Uterus (tissue), 2 donors: ENCODE results near the gene LUM.

Source experiments
- POLR2A ChIP-seq, 2 donors: fragments of 450-650 bp; IDR thresholded peaks; one replicate each; pipeline ENCODE4 v1.6.1; 2016; ENCODE audit warnings: antibody characterized with exemption in 2 of 2, mild to moderate bottlenecking in 1 of 2, moderate library complexity in 1 of 2
- TF ChIP-seq, protein P1 (sequence below), 4 experiments: fragments of 200-600 bp in 2 of 4; fragments of 450-650 bp in 2 of 4; sonication (generic) in 2 of 4; IDR thresholded peaks; one replicate each; pipeline ENCODE4 v1.5.1; 2016 to 2019; ENCODE audit warnings: antibody characterized with exemption in 4 of 4, mild to moderate bottlenecking in 2 of 4, moderate library complexity in 1 of 4

DNA sequence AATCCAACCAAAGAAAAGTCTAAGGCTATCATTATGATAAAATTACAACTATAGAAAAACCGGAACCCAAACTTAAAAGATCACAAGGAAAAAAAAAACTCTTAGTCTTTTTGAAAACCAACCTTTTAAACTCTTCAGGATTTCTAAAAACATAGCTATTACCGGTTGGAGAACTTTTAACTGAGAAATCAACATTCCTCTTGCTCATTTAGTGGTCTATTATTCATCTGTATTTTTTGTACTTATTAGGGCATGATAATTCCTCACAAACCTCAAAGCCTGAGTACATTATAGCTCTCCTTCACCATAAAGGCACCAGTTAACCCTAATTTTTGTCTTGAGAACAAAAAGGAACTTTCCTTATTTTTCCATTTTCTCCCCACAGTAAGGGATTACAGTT lies 10.4 kb downstream of the LUM start:
- TF ChIP-seq, protein P1, sequence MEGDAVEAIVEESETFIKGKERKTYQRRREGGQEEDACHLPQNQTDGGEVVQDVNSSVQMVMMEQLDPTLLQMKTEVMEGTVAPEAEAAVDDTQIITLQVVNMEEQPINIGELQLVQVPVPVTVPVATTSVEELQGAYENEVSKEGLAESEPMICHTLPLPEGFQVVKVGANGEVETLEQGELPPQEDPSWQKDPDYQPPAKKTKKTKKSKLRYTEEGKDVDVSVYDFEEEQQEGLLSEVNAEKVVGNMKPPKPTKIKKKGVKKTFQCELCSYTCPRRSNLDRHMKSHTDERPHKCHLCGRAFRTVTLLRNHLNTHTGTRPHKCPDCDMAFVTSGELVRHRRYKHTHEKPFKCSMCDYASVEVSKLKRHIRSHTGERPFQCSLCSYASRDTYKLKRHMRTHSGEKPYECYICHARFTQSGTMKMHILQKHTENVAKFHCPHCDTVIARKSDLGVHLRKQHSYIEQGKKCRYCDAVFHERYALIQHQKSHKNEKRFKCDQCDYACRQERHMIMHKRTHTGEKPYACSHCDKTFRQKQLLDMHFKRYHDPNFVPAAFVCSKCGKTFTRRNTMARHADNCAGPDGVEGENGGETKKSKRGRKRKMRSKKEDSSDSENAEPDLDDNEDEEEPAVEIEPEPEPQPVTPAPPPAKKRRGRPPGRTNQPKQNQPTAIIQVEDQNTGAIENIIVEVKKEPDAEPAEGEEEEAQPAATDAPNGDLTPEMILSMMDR (IDR thresholded peaks at IDR 0.05) = no peak
- no peak for TF ChIP-seq POLR2A (IDR thresholded peaks at IDR 0.05)
